ENCODE measurements around the gene TTYH2. TPM values are rescaled to one million over a fixed set of nuclear protein-coding genes. Genes with fewer than 3 reads are reported as not detected.

The TTYH2 gene
- total and polyA plus RNA-seq, 10 donors: 2.7 to 22.7 (median 17.7) TPM

DNA sequence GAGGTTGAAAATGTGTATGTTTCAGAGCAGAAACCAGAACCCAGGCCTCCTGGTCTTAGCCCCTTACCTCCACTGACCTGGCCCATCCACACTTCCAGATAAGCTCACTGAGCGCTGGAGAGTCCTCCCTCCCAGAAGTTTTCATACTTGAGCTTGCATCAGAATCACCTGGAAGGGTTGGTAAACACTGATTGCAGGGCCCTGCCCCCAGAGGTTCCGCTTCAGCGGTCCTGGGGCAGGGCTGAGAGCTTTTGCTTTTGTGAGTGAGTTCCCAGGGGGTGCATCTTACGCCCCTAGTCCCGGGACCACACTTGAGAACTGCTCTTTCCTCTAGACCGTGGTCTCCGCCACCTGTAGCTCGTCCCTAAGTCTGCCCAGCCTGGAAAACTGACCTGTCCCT lies 20.6 kb downstream of the TTYH2 start:
- Histone ChIP-seq H3K27me3 (replicated peaks in 1 of 7) (no peaks in the 10 kb centered on the region), H3K27ac (peak overlapping the region in 3 of 8 donors; percentile 72 to 79 (median 77)), H3K4me3 (no peak overlapping the region), H3K36me3 (peaks cover 0 to 38% (median 0%) of the 10 kb centered on the region in 6 donors), H3K4me1 (peaks cover 6 to 52% (median 35%) of the 10 kb centered on the region in 6 donors), H3K9me3 (no peaks in the 10 kb centered on the region)
- WGBS, 5 donors: 75 to 88% (median 86%) methylated on average over 8 of the region's 8 CpGs
- TF ChIP-seq POLR2A (IDR thresholded peaks at IDR 0.05): no peak
- intact Hi-C loops (cut with DNase I; ENCODE audit: low total_unique reads): no loop called here
- DNase-seq: no peak

GRCh38 chr17:74234486-74234885 lies 21.1 kb downstream of the TTYH2 start:
- DNase-seq: no peak
- peak overlapping the region in 7 of 8 donors; percentile 5 to 79 (median 63) for H3K27ac ChIP-seq
- peak overlapping the region in 1 of 8 donors; percentile 19 for H3K4me3 ChIP-seq
- H3K4me1 ChIP-seq: peaks cover 6 to 52% (median 35%) of the 10 kb centered on the region in 6 donors
- intact Hi-C loops (cut with DNase I; ENCODE audit: low total_unique reads): no loop called here
- H3K27me3 ChIP-seq (replicated peaks in 1 of 7): no peaks in the 10 kb centered on the region
- no peaks in the 10 kb centered on the region for H3K9me3 ChIP-seq
- WGBS, 5 donors: 46 to 77% (median 56%) methylated on average over 1 of the region's 1 CpG
- no peak for TF ChIP-seq POLR2AphosphoS5 (IDR thresholded peaks at IDR 0.05)
- TF ChIP-seq CTCF (IDR thresholded peaks at IDR 0.05 in 8 of 11, conservative IDR thresholded peaks at IDR 0.05 in 3 of 11): no peak
- no peak for TF ChIP-seq POLR2A (IDR thresholded peaks at IDR 0.05)
- H3K36me3 ChIP-seq: peaks cover 0 to 44% (median 0%) of the 10 kb centered on the region in 6 donors

DNA sequence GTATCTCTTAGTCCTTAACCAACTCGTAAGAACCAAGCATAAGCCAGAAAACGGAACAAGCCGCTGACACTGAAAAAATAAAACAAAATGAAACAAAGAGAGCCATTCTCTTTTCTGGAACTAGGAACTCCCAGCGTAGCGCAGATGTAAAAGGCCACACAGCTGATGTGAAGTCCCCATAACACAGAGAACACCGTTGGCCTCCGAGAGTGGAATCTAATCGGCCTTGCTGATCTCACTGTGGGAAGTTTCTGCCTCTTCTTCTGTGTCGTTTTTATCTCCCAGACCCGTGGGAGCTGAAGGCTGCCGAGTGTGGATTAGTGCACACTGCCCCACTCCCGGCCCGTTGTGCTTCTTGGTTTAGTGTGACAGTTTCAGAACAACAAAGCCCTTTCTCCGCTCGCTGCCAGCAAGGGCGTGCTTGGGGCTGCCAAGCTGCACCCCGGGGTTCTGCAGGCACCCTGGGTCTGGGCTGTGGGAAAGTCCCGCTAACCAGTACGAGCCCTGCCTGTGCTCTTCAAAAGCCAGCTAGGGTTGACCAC lies 21.7 kb downstream of the TTYH2 start:
- intact Hi-C loops (cut with DNase I; ENCODE audit: low total_unique reads): no loop called here
- Histone ChIP-seq H3K36me3 (peaks cover 0 to 45% (median 0%) of the 10 kb centered on the region in 6 donors), H3K9me3 (no peaks in the 10 kb centered on the region), H3K4me3 (peak overlapping the region in 1 of 8 donors; percentile 19), H3K4me1 (peaks cover 6 to 54% (median 35%) of the 10 kb centered on the region in 6 donors), H3K27me3 (replicated peaks in 1 of 7) (no peaks in the 10 kb centered on the region), H3K27ac (peak overlapping the region; percentile 3 to 79 (median 56))
- no peak for DNase-seq
- TF ChIP-seq POLR2AphosphoS5 (IDR thresholded peaks at IDR 0.05) (peak in 1 of 3 donors; percentile 13), POLR2A (IDR thresholded peaks at IDR 0.05) (no peak)
- WGBS, 5 donors: 46 to 54% (median 52%) methylated on average over 19 of the region's 19 CpGs

- intact Hi-C loops (cut with DNase I; ENCODE audit: low total_unique reads): no loop called here
- H3K9me3 ChIP-seq: no peaks in the 10 kb centered on the region
- H3K27me3 ChIP-seq (replicated peaks in 1 of 7): no peaks in the 10 kb centered on the region
- H3K4me1 ChIP-seq: peaks cover 6 to 62% (median 38%) of the 10 kb centered on the region in 6 donors
- no peak overlapping the region for H3K4me3 ChIP-seq
- TF ChIP-seq POLR2A (IDR thresholded peaks at IDR 0.05): no peak
- TF ChIP-seq CTCF (IDR thresholded peaks at IDR 0.05 in 8 of 11, conservative IDR thresholded peaks at IDR 0.05 in 3 of 11): no peak
- no peak for TF ChIP-seq POLR2AphosphoS5 (IDR thresholded peaks at IDR 0.05)
- DNase-seq: no peak
- peaks cover 0 to 37% (median 0%) of the 10 kb centered on the region in 6 donors for H3K36me3 ChIP-seq
- H3K27ac ChIP-seq: peak overlapping the region in 2 of 8 donors; percentile 48 to 79
- 67 to 80% (median 77%) methylated on average over 8 of the region's 8 CpGs for WGBS, 5 donors
Observed at GRCh38 chr17:74235911-74236371, 22.6 kb downstream of the TTYH2 start.

DNA sequence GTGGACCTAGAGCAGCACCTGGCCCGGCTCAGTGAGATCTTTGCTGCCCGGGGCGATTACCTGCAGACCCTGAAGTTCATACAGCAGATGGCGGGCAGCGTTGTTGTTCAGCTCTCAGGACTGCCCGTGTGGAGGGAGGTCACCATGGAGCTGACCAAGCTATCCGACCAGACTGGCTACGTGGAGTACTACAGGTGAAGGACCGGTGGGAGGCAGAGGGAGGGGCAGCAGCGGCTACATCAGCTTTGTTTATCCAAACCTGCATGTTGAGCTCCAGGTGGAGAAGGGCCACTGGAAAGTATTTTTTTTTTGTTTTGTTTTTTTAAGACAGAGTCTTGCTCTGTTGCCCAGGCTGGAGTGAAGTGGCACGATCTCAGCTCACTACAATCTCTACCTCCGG lies 23.9 kb downstream of the TTYH2 start:
- H3K27me3 ChIP-seq (replicated peaks in 1 of 7): no peaks in the 10 kb centered on the region
- intact Hi-C loops (cut with DNase I; ENCODE audit: low total_unique reads): no loop called here
- TF ChIP-seq POLR2A (IDR thresholded peaks at IDR 0.05) (no peak), POLR2AphosphoS5 (IDR thresholded peaks at IDR 0.05) (no peak), CTCF (IDR thresholded peaks at IDR 0.05 in 8 of 11, conservative IDR thresholded peaks at IDR 0.05 in 3 of 11) (no peak)
- H3K27ac ChIP-seq: no peak overlapping the region
- DNase-seq: no peak
- H3K9me3 ChIP-seq: no peaks in the 10 kb centered on the region
- WGBS, 5 donors: 89 to 98% (median 95%) methylated on average over 9 to 12 of the region's 12 CpGs
- peaks cover 2 to 65% (median 40%) of the 10 kb centered on the region in 6 donors for H3K4me1 ChIP-seq
- peaks cover 0 to 24% (median 0%) of the 10 kb centered on the region in 6 donors for H3K36me3 ChIP-seq
- no peak overlapping the region for H3K4me3 ChIP-seq
